GM21423 (cell line): ENCODE data around the gene GGT5.
"Not testable (repeated sequence)": the region's sequence is repeated elsewhere in the genome, so short reads cannot be mapped to it uniquely, and the experiment has no call there.

Source experiments
- ATAC-seq: cut with Tn5 transposase; IDR thresholded peaks from one replicate; pipeline ENCODE4 v1.9.1; 2021; ENCODE audit warnings: mild to moderate bottlenecking, moderate library complexity; ENCODE audit not compliant: unreplicated experiment

Gene GGT5

DNA sequence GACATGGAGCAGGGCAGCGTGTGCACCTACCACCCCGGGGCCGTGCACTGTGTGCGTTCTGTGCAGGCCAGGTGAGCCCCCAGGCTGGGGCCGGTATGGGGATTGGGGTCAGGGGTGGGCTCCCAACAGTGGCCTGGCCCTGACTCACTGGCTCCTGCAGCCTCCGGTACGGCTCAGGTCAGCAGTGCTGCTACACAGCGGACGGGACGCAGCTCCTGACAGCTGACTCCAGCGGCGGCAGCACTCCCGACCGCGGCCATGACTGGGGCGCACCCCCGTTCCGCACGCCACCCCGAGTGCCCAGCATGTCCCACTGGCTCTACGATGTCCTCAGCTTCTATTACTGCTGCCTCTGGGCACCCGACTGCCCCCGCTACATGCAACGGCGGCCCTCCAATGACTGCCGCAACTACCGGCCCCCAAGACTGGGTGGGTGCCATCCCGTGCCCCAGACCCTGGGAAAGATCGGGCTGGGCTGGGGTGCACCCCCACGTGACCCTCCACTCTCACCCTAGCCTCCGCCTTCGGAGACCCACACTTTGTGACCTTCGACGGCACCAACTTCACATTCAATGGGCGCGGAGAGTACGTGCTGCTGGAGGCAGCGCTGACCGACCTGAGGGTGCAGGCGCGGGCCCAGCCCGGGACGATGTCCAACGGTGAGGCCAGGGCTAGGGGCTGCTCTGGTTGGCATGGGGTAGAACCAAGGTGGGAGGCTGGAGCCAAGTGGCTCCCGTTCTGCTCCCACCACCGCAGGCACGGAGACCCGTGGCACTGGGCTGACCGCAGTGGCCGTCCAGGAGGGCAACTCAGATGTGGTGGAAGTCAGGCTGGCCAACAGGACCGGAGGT is 59.2 kb downstream of the GGT5 start:
- ATAC-seq: no peak

DNA sequence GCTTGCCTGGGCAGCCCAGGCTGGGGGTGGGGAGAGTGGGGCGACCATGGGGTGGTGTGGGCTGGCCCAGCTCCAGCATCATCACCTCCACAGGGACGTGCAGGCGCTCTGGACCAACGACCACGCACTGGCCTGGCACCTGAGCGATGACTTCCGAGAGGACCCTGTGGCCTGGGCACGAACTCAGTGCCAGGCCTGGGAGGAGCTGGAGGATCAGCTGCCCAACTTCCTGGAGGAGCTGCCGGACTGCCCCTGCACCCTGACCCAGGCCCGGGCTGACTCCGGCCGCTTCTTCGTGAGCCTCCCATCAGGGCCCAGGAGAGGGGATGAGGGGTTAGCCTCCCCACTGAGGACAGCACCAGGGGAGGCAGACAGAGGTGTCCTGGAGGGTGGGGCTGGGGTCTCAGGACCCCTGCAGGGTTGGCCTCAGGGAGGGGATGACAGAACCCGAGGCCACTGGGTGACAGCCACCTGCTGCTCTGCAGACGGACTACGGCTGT is 59.8 kb downstream of the GGT5 start:
- ATAC-seq: no peak

DNA sequence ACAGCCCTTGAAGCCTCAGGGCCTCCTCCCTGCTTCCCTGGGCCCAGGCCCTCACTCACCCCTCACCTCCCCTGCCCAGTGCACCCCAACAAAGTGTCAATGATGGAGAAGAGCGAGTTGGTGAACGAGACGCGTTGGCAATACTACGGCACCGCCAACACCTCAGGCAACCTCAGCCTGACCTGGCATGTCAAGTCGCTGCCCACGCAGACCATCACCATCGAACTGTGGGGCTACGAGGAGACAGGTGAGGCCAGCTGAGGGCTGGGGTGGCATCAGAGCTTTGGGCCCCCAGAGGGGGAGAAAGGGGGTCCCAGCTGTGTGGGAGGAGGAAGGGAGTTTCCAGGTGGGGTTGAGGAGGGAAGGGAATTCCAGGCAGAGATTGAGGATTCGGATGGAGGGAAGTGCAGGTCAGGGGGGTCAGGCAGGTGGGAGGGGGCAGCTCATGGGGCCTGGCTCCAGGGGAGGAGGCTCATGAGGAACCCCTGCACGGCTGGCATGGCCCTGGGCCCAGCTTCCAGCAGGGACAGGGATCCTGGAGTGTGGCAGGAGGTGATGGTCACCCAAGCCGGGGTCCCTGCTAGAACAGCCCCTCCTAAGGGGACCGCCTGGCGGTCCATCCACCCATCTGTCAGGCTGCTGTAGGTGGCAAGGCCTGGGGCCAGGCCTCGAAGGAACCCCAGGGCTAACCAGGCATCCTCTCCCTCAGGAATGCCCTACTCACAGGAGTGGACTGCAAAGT is 60.7 kb downstream of the GGT5 start:
- no peak for ATAC-seq

DNA sequence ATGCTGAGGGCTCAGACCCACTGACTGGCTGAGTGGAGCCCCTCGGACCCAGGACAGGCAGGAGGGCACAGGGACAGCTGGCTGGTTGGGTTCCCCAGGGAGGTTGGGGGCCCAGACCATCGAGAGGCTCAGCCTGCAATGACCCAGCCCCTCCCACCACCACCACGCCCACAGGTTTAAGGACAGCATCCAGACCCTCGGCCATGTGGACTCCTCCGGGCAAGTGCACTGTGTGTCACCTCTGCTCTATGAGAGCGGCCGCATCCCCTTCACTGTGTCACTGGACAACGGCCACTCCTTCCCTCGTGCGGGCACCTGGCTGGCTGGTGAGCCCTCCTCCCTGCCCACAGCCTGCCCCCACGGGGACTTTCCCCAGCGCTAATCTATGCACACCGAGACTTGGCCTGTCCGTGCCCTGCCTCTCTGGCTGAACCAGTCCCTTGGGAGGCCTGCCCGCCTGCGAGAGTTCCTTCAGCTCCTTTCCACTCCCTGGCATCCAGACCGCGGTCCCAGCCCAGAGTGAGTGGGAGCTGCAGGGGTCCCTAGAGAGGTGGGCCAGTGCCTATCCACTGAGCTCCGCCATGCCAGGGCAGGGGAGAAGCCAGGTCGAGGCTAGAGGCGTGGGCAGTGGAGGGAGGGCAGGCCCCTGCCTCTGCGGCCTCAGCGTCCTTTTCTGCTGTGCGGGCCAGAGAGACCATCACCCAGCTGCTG is 61.4 kb downstream of the GGT5 start:
- no peak for ATAC-seq

DNA sequence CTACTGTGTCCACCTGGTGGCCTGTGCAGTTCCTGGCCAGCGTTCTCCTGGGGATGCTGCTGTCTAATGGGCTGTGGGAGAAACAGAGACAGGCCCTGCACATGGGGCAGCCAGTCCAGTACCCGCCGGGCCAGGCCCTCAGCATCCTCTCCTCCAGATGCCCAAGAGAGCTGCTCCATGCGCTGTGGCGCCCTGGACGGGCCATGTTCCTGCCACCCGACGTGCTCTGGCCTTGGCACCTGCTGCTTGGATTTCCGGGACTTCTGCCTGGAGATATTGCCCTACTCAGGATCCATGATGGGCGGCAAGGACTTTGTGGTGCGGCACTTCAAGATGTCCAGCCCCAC is 62.0 kb downstream of the GGT5 start:
- not testable (repeated sequence) for ATAC-seq

DNA sequence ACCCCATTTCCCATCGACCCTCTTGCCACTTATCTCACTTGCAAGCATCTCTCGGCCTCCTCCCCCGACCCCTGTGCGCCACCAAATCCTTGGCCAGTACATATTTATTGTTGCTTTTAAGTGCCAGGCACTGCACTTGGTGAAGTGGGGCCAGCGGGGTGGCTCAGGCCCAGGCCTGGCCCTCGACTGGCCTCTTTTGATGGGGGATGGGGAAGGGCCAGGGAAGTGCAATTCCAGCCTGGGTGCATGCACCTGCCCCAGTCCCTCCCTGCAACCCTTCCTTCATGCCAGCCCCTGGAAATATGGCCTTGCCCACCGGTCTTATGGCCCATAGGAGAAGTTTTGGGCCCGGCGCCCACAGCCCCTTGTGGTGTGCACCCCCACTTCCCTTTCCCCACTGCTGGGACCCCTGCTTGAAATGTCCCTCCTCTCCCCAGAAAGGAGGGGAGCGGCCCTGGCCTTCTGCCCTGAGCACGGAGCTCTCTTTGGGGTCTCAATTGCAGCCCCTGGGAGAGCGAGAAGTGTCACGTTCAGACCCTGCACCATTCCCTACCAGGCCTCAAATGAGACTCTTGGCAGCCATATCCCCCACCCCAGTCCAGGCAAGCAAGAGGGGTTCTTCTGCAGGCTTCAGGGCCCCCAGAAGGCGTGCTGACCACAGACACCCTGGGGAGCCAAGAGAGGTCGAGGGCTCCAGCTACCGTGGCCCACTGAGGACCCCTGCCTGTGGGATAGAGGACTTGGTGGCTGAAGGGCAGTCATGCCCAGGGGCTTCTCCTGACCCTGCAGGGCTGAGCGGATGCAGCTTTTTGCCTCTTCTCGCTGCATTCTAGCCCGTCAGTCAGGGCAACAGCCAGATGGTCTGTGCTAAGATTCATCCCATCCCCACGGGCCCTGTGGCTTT is 62.6 kb downstream of the GGT5 start:
- ATAC-seq: no peak

DNA sequence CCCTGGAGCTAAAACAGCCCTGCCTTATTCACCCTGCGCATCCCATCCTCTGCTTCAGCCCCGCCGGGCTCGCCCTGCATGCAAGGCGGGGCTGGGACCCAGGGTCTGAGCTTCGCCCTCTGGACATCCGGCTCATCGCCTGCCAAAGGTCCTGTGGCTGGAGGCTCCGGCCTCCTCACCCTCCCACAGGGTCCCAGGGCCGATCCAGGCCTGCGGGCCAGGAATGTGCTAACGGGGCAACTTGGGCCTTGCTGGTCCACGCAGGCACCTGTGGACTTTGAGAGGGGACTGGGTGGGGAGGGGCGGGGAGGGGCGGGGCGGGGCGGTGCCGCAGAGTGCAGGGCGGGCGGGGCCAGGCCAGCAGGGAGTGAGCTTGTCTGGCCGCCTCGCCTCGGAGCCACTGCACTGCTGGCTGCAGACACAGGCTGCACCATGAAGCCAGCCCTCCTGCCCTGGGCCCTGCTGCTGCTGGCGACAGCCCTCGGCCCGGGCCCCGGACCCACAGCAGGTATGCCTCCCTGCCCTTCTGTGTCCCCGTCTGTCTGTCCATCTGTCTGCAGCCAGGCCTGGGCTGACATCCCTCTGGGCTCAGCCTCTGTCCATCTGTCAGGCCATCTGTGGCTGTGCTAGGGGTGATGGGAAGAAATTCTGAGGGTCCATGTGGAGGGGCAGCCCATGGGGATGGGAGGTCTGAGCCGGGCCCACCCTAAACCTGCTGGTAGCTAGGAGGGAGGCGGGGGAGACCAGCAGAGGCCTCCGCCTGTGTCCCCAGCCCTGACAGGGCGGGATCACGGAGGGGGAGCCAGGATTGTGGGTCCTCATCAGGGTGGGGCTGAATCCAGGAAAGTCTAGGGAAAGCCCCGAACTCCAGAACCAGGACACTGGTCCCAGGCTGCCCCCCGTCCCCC is 63.5 kb downstream of the GGT5 start, which contains the start of gene SUSD2:
Gene SUSD2 (plus strand): TSS at position 400 of the 908 bp plus-strand sequence. CDS start 33 bp downstream, at position 433.
- no peak for ATAC-seq

DNA sequence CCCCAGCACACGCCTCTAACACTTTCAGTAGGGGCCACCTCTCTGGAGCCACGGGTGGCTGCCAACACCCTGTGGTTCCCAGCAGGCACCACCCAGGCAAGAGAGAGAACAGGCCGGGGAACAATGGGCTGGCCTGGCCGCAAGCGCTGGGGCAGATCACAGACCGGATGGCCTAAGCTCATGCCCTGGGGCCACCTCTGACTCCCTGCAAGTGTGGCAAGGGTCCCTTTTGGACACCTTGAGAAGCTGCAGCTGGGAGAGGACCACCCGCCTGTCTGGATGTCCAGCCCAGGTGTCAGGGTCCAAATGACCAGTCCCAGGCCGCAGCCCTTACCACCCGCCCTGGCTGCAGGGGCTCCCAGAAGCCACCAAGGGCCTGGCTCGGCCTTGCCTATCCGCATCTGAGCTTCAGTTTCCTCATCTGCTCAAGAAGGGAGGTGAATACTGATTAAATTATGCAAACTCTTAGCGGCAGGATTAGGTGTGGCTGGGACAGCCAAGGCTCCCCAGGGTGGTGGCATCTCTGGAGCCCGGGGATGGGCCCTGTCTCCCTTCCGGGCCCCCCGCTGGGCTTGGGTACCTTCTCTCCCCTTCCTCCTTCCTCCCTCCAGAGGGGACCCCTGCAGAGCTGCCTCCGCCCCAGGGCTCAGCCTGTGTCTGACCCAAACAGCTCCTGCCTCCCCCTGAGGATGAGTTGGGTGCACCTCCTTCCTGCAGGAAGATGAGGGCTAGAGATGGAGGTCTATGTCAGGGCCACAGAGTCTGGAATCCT is 64.4 kb downstream of the GGT5 start:
- no peak for ATAC-seq

DNA sequence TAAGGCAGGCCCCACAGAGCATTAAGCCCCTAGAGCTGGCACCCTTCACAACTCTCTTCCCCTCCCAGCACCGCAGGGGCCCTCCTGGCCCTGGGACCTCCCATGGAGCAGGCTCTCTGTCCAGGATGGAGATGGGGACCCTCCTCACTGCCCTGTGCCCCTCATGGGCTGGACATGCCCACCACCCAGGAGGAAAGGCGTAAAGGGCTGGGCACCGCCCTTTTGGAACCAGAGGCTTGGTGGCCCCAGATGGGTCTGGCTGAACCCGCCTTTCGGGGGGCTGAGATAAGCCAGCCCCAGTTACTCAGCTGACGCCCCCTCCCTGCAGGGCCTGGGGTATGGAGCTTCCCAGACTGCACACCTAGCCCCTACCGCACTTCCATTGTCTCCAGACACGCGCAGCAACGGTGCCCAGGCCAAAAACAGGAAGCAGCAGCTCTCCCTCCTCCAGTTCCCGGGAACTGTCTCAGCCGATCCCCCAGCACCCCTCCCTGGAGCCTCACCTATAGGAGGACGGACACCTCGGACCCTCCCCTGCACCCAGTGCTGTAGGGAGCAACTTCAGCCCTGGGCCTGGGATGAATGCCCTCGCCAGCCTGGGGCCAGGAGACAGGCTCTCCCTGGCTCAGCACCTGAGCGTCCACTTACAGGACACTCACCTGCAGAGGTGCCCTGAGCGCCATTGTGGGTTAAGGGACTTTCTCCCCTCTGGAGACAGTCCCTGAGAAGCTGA is 65.2 kb downstream of the GGT5 start:
- no peak for ATAC-seq

DNA sequence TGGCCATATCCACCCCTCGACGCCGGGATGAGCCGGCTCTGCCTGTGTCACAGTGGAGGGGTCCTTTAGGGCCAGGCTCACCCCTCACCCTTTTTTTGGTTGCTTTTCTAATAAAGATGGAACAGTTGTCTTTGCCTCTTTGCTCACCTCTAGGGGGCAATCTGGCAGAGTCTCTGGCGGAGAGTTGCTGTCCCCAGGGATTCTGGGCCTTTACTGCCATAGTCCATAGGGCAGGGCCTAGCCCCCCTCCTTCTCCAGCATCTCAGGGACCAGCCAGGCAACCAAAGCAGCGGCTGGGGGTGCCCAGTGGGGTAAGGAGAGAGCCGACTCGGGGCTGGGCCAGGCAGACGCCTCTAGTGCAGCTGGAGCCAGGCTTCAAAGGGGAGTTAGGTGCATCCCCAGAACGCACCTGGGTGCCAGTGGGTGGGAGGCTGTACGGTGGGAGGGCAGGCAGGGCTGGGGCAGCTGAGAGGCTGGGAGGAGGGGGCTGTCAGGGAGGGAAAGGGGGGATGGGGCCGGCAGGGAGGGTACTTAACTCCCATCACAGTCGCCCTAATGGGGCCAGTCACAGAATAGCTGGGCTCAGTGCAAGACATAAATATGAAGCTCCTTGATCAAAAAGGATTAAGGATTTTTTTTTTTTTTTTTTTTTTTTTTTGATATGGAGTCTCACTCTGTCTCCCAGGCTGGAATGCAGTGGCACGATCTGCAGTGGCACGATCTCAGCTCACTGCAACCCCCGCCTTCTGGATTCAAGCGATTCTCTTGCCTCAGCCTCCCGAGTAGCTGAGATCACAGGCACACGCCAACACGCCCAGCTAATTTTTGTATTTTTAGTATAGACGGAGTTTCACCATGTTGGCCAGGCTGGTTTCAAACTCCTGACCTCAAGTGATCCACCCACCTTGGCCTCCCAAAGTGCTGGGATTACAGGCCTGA is 66.1 kb downstream of the GGT5 start:
- ATAC-seq: no peak

DNA sequence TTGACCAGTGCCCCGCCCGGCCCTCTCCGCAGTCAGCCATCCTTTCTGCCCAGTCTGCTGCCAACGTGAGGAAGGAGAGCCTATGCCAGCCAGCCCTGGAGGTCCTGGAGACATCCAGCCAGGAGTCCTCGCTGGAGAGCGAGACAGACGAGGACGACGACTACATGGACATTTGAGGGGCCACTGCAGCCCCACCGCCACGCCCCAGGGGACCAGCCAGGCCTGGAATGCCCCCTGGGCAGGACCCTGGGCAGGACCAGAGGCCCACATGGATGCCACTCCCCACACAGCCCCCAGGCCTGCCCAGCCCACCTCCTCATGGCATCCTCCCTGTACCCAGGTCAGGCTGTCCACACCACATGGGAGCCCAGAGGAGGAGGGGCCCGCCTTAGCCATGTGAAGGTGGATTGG is 66.9 kb downstream of the GGT5 start:
- ATAC-seq: no peak

DNA sequence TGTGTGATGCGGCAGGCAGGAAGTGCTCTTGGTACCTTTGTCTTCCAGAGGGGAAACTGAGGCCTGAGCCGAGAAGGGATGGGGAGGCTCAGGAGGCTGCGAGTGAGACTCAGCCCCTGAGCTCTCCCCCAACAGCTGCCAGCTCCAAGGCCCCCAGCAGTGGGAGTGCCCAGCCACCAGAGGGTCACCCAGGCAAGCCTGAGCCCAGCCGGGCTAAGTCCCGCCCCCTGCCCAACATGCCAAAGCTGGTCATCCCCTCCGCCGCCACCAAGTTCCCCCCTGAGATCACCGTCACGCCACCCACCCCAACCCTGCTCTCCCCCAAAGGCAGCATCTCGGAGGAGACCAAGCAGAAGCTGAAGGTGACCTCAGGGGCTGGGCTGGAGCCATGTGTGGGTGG is 67.4 kb downstream of the GGT5 start:
- no peak for ATAC-seq

DNA sequence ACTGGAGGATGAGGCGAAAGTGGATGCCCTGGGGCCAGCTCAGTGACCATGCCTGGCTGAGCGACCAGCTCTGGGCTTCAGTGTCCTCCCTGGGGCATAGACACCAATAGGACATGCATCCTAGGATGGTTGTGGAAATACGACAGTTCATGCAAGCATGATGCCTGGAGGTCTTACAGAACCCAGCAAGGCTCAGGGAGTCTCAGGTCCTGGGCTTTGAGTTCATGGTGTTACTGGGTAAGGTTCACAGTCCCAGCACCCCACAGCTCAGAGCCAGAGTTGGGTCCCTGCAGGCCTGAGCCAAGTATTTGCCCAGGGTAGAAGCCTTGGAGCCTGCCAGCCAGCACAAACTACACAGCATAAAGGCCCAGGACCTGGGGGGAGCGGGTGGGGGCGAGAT is 67.8 kb downstream of the GGT5 start:
- no peak for ATAC-seq

DNA sequence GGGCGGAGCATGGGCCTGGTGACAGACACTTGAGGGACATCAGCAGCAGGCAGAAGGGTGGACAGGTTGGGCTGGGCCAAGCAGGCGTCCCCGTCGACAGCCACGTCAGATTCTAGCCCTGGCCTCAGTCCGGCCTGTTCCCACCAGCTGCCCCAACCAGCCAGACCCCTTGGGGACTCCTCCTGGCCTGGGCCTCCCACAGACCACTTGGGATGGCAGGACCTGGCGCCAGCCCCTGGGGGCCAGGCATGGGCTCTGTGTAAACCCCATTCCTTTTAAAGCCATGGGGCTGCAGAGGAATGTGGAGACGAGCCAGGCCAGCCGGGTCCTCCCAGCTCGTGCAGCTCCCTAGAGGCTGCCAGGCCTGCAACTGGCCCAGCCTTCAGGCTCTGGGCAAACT is 68.3 kb downstream of the GGT5 start:
- no peak for ATAC-seq

DNA sequence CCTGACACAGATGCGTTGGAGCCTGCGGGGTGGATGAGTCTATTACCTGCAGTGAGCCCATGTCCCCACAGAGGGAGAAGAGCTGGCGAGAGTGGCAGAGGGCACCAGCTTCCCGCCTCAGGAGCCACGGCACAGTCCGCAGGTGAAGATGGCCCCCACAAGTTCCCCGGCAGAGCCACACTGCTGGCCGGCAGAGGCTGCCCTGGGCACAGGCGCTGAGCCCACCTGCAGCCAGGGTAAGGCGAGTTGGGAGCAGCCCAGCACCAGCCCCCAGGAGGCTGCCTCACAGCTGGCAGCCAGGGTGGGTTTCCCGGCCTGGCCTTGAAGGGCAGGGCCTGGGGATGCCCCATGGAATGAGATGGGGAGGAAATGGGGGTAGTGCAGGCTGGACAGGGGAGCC is 68.8 kb downstream of the GGT5 start:
- no peak for ATAC-seq

DNA sequence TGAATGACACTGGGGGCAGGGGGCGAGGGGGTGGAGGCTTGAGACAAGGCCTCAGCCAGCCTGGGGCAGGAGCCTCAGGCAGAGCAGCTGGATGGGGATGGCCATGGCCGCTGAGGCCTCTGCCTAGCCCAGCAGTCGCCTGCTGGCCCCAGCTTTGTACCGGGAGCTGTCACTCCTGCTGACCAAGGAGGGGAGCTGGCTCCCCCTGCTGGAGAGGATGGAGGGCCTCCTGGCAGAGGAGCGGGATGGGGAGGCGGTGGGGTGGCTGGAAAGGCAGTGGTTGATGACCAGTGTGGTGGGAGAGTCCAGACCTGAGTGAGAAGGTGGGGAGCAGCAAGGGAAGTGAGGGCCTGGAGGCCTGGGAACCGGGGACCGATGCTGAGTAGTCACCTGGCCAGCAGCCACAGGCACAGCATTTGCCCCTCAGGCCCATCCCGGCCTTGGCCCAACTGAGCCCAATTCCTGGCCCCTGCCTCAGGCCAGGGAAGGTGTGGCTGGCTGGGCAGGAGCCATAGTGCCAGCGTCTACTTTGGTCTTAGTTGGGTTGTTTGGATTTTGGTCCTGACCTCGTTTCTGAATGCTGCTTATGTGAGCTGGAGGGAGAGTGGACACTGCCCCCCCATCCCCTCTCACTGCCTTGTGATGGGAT is 69.6 kb downstream of the GGT5 start:
- ATAC-seq: no peak
